ENCODE data around the gene LASP1. TPM values are rescaled to one million over a fixed set of nuclear protein-coding genes. Genes with fewer than 3 reads are reported as not detected.
"Not testable (repeated sequence)": the region's sequence is repeated elsewhere in the genome, so short reads cannot be mapped to it uniquely, and the experiment has no call there.

The LASP1 gene
- total RNA-seq, 1 experiment from 2014 or later: 59.3 TPM

DNA sequence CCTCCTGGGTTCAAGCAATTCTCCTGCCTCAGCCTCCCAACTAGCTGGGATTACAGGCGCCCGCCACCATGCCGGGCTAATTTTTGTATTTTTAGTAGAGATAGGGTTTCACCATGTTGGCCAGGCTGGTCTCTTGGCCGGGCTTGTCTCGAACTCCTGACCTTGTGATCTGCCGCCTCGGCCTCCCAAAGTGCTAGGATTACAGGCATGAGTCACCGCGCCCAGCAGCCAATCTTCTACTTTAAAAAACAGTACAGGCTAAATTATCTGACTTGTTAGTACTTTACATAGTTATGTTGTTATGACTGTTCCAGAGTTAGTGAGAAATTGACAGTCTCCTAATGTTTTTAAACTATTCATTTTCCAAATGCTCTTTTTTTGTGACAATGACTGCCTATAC is 64.1 kb downstream of the LASP1 start:
- DNase-seq; H4K20me1 ChIP-seq (ENCODE audit: insufficient read depth, low read depth, low read length); H3K36me3 ChIP-seq (ENCODE audit: insufficient read depth, low read length); H3K27ac ChIP-seq (ENCODE audit: low read length); H3K27me3 ChIP-seq (ENCODE audit: low read length); H3K9ac ChIP-seq (ENCODE audit: low read length); H3K4me1 ChIP-seq (ENCODE audit: low read length); H3K9me2 ChIP-seq (replicated peaks; ENCODE audit: insufficient read depth, low read length); H2AFZ ChIP-seq (ENCODE audit: low read length); H3K79me2 ChIP-seq (ENCODE audit: low read length); H3K4me3 ChIP-seq (ENCODE audit: low read length); H3K9me3 ChIP-seq (ENCODE audit: low read length); H3K4me2 ChIP-seq (ENCODE audit: low read depth, low read length, poor library complexity, severe bottlenecking): not testable (repeated sequence)

DNA sequence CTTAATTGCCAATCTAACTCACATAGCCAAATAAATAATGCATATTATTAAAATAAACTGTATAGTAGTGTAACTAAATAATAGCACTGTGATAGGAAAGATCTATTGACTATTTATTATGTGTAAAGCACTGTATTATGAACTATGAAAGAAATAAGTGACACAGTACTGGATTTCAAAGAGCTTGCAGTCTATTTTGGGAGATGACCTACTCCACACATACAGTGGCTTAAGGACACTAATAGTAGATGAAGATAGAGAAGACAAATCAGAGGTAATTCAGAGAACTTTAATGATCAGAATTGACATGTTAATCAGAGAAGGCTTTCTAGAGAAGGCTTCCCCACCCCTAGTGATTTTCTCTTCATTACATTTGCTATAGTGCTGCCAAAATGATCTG is 70.1 kb downstream of the LASP1 start:
- H3K4me1 ChIP-seq (ENCODE audit: low read length): no peaks in the 10 kb centered on the region
- no peak overlapping the region for H3K4me3 ChIP-seq (ENCODE audit: low read length)
- H3K9ac ChIP-seq (ENCODE audit: low read length): no peak overlapping the region
- no peaks in the 10 kb centered on the region for H3K79me2 ChIP-seq (ENCODE audit: low read length)
- DNase-seq: no peak
- H3K4me2 ChIP-seq (ENCODE audit: low read depth, low read length, poor library complexity, severe bottlenecking): no peak overlapping the region
- H4K20me1 ChIP-seq (ENCODE audit: insufficient read depth, low read depth, low read length): no peaks in the 10 kb centered on the region
- no peak overlapping the region for H2AFZ ChIP-seq (ENCODE audit: low read length)
- no peaks in the 10 kb centered on the region for H3K9me3 ChIP-seq (ENCODE audit: low read length)
- no peaks in the 10 kb centered on the region for H3K36me3 ChIP-seq (ENCODE audit: insufficient read depth, low read length)
- no peaks in the 10 kb centered on the region for H3K27me3 ChIP-seq (ENCODE audit: low read length)
- H3K9me2 ChIP-seq (replicated peaks; ENCODE audit: insufficient read depth, low read length): no peaks in the 10 kb centered on the region
- no peak overlapping the region for H3K27ac ChIP-seq (ENCODE audit: low read length)

DNA sequence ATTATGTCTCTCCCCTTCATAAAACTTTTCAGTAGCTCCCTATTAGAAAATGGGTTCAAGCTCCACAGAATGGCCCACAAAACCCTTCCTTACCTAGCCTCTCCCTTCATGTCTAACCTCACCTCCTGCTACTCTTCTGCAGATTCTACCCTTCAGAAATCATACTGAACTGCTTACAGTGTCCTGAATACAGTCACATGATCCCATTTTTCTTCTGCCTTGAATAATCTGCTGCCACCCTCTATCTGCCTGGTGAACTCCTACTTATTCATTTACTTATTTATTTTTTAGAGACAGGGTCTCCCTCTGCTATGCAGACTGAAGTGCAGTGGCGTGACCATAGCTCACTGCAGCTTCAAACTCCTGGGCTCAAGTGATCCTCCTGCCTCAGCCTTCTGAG is 70.5 kb downstream of the LASP1 start:
- no peaks in the 10 kb centered on the region for H3K79me2 ChIP-seq (ENCODE audit: low read length)
- H3K9ac ChIP-seq (ENCODE audit: low read length): no peak overlapping the region

DNA sequence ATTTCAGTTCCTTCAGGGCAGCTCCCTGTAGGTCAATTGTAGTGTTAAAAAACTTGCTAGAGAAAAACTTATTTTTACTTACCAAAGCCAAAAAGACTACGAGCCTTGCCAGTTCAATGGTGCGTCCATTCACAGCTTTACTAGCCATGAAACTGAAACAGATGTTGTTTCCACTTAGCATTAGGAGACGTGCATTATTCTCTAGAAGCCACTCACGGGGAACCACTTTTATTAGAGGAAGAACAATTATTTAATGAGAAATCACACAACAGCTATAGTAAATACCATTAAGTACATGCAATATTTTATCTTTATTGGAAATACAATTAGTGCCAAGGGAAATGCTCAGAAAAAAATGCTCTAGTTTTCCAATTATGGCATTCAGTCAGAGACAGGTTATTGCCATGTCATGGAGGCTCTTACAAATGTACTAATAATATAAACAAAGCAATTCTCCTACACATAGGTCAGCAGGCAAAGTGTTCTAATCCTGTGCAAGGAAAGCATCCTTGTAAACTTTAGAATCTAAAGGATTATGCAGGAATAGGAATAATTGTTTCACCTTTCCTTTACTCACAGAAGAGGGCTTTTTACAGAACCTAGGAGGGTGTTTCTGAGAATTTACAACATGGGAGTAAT is 73.0 kb downstream of the LASP1 start:
- no peaks in the 10 kb centered on the region for H3K36me3 ChIP-seq (ENCODE audit: insufficient read depth, low read length)
- no peaks in the 10 kb centered on the region for H3K79me2 ChIP-seq (ENCODE audit: low read length)
- H3K9ac ChIP-seq (ENCODE audit: low read length): no peak overlapping the region
- no peak overlapping the region for H3K4me2 ChIP-seq (ENCODE audit: low read depth, low read length, poor library complexity, severe bottlenecking)
- no peak for DNase-seq
- H4K20me1 ChIP-seq (ENCODE audit: insufficient read depth, low read depth, low read length): no peaks in the 10 kb centered on the region
- no peak overlapping the region for H3K4me3 ChIP-seq (ENCODE audit: low read length)
- no peaks in the 10 kb centered on the region for H3K9me2 ChIP-seq (replicated peaks; ENCODE audit: insufficient read depth, low read length)
- no peak overlapping the region for H2AFZ ChIP-seq (ENCODE audit: low read length)
- H3K27me3 ChIP-seq (ENCODE audit: low read length): no peaks in the 10 kb centered on the region
- no peaks in the 10 kb centered on the region for H3K9me3 ChIP-seq (ENCODE audit: low read length)
- no peaks in the 10 kb centered on the region for H3K4me1 ChIP-seq (ENCODE audit: low read length)
- no peak overlapping the region for H3K27ac ChIP-seq (ENCODE audit: low read length)

More for the DNA sequence above, 70.5 kb downstream of the LASP1 start:
- Histone ChIP-seq H2AFZ (ENCODE audit: low read length) (no peak overlapping the region), H3K4me2 (ENCODE audit: low read depth, low read length, poor library complexity, severe bottlenecking) (no peak overlapping the region), H3K4me1 (ENCODE audit: low read length) (no peaks in the 10 kb centered on the region), H3K36me3 (ENCODE audit: insufficient read depth, low read length) (no peaks in the 10 kb centered on the region), H3K9me3 (ENCODE audit: low read length) (no peaks in the 10 kb centered on the region), H3K4me3 (ENCODE audit: low read length) (no peak overlapping the region), H3K27me3 (ENCODE audit: low read length) (no peaks in the 10 kb centered on the region), H3K9me2 (replicated peaks; ENCODE audit: insufficient read depth, low read length) (no peaks in the 10 kb centered on the region), H3K27ac (ENCODE audit: low read length) (no peak overlapping the region), H4K20me1 (ENCODE audit: insufficient read depth, low read depth, low read length) (no peaks in the 10 kb centered on the region)
- no peak for DNase-seq

DNA sequence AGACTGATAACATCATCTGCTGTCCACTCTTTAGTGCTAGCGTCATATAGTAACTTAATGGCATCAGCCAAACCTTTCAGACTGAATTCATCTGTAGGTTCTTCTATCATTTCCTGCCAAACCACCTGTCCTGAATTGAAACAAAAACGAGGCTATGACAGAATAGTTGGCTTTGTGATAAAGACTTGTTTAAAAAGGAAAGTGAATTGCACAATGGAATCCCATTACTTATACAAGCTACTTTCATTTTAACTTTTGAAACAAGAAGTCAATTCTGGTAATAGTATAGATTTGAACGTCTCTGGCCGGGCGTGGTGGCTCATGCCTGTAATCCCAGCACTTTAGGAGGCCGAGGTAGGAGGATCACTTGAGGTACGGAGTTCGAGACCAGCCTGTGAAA is 73.7 kb downstream of the LASP1 start:
- Histone ChIP-seq H3K9ac (ENCODE audit: low read length) (no peak overlapping the region), H3K4me2 (ENCODE audit: low read depth, low read length, poor library complexity, severe bottlenecking) (no peak overlapping the region), H3K27me3 (ENCODE audit: low read length) (no peaks in the 10 kb centered on the region), H4K20me1 (ENCODE audit: insufficient read depth, low read depth, low read length) (no peaks in the 10 kb centered on the region), H3K4me1 (ENCODE audit: low read length) (no peaks in the 10 kb centered on the region), H3K4me3 (ENCODE audit: low read length) (no peak overlapping the region), H3K9me2 (replicated peaks; ENCODE audit: insufficient read depth, low read length) (no peaks in the 10 kb centered on the region), H3K36me3 (ENCODE audit: insufficient read depth, low read length) (no peaks in the 10 kb centered on the region), H3K27ac (ENCODE audit: low read length) (no peak overlapping the region), H3K79me2 (ENCODE audit: low read length) (no peaks in the 10 kb centered on the region), H2AFZ (ENCODE audit: low read length) (no peak overlapping the region), H3K9me3 (ENCODE audit: low read length) (no peaks in the 10 kb centered on the region)
- DNase-seq: no peak

DNA sequence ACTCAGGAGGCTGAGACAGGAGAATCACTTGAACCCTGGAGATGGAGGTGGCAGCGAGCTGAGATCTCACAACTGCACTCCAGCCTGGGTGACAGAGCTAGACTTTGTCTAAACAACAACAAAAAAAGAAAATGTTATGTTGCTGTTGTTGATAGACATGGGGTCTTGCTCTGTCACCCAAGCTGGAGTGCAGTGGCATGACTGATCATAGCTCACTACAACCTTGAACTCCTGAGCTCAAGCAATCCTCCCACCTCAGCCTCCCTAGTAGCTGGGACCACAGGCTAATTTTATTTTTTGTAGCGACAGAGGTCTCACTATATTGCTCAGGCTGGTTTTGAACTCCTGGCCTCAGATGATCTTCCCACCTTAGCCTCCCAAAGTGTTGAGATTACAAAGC is 77.3 kb downstream of the LASP1 start:
- H3K9me2 ChIP-seq (replicated peaks; ENCODE audit: insufficient read depth, low read length): no peaks in the 10 kb centered on the region
- no peak overlapping the region for H3K9ac ChIP-seq (ENCODE audit: low read length)
- no peaks in the 10 kb centered on the region for H3K27me3 ChIP-seq (ENCODE audit: low read length)
- no peaks in the 10 kb centered on the region for H3K9me3 ChIP-seq (ENCODE audit: low read length)
- H3K79me2 ChIP-seq (ENCODE audit: low read length): no peaks in the 10 kb centered on the region
- no peak overlapping the region for H2AFZ ChIP-seq (ENCODE audit: low read length)
- no peak for DNase-seq
- H3K27ac ChIP-seq (ENCODE audit: low read length): no peak overlapping the region
- no peak overlapping the region for H3K4me2 ChIP-seq (ENCODE audit: low read depth, low read length, poor library complexity, severe bottlenecking)
- H4K20me1 ChIP-seq (ENCODE audit: insufficient read depth, low read depth, low read length): no peaks in the 10 kb centered on the region
- no peaks in the 10 kb centered on the region for H3K4me1 ChIP-seq (ENCODE audit: low read length)
- H3K4me3 ChIP-seq (ENCODE audit: low read length): no peak overlapping the region
- no peaks in the 10 kb centered on the region for H3K36me3 ChIP-seq (ENCODE audit: insufficient read depth, low read length)

DNA sequence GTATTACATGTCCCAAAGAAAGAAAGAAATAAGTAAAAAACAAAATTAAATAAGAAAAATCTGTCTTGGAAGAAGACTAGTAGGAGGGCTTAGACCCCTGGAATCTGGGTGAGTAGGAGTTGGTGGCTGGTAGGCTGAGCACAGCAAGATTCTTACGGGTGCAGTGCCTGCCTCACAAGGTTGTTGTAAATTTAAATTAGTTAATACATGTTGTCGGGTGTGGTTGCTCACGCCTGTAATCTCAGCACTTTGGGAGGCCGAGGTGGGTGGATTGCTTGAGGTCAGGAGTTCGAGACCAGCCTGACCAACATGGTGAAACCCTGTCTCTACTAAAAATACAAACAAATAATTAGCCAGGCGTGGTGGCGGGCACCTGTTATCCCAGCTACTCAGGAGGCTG is 83.9 kb downstream of the LASP1 start:
- not testable (repeated sequence) for H3K79me2 ChIP-seq (ENCODE audit: low read length); H3K9me2 ChIP-seq (replicated peaks; ENCODE audit: insufficient read depth, low read length); H3K27ac ChIP-seq (ENCODE audit: low read length); H3K9me3 ChIP-seq (ENCODE audit: low read length); H3K27me3 ChIP-seq (ENCODE audit: low read length); DNase-seq; H4K20me1 ChIP-seq (ENCODE audit: insufficient read depth, low read depth, low read length); H3K9ac ChIP-seq (ENCODE audit: low read length); H3K4me2 ChIP-seq (ENCODE audit: low read depth, low read length, poor library complexity, severe bottlenecking); H3K4me3 ChIP-seq (ENCODE audit: low read length); H3K4me1 ChIP-seq (ENCODE audit: low read length); H2AFZ ChIP-seq (ENCODE audit: low read length); H3K36me3 ChIP-seq (ENCODE audit: insufficient read depth, low read length)

DNA sequence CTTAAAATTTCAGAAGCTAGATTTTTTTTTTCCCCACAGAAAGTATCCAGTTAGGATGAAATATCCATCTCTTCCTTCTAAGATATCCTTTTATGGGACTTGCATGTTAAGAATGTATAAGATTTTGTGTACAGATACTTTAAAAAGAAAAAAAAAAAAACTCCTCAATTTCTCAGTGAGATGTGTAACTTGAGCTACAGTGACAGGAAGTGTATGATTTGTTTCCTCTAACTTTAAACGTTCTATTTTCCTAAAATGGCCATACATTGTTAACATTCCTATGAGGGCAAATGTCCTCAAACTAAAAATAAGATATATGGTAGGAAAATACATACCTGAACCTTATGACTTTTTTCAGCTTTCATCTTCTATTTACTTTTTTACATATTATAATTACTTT is 88.5 kb downstream of the LASP1 start:
- Histone ChIP-seq H3K27ac (ENCODE audit: low read length) (no peak overlapping the region), H3K79me2 (ENCODE audit: low read length) (no peaks in the 10 kb centered on the region), H3K27me3 (ENCODE audit: low read length) (no peaks in the 10 kb centered on the region), H4K20me1 (ENCODE audit: insufficient read depth, low read depth, low read length) (no peaks in the 10 kb centered on the region), H3K36me3 (ENCODE audit: insufficient read depth, low read length) (no peaks in the 10 kb centered on the region), H2AFZ (ENCODE audit: low read length) (no peak overlapping the region), H3K4me3 (ENCODE audit: low read length) (no peak overlapping the region), H3K4me1 (ENCODE audit: low read length) (peaks cover 9% of the 10 kb centered on the region), H3K4me2 (ENCODE audit: low read depth, low read length, poor library complexity, severe bottlenecking) (no peak overlapping the region), H3K9me3 (ENCODE audit: low read length) (no peaks in the 10 kb centered on the region), H3K9me2 (replicated peaks; ENCODE audit: insufficient read depth, low read length) (no peaks in the 10 kb centered on the region), H3K9ac (ENCODE audit: low read length) (no peak overlapping the region)
- no peak for DNase-seq

DNA sequence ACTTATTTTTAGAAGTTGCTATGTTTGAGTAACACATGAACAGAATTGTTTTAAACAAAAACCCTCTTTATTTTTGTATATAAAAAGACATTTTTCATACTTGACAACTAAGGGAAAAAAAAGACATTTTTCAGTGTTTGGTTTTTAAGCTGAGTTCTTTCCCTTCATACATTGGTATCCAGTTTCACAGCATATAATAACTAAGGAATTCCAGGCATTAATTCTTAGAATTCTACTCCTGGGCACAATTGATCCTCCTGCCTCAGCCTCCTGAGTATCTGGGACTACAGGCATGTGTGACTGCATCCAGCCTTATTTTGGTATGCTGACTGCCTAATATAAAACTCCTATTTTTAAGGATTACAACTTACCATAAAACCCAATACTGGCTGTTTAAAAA is 88.9 kb downstream of the LASP1 start:
- H3K4me1 ChIP-seq (ENCODE audit: low read length): peaks cover 9% of the 10 kb centered on the region
- no peaks in the 10 kb centered on the region for H3K36me3 ChIP-seq (ENCODE audit: insufficient read depth, low read length)
- H3K9ac ChIP-seq (ENCODE audit: low read length): no peak overlapping the region
- H3K4me3 ChIP-seq (ENCODE audit: low read length): no peak overlapping the region
- H3K27me3 ChIP-seq (ENCODE audit: low read length): no peaks in the 10 kb centered on the region
- no peak overlapping the region for H3K27ac ChIP-seq (ENCODE audit: low read length)
- no peaks in the 10 kb centered on the region for H3K9me3 ChIP-seq (ENCODE audit: low read length)
- no peaks in the 10 kb centered on the region for H4K20me1 ChIP-seq (ENCODE audit: insufficient read depth, low read depth, low read length)
- H3K9me2 ChIP-seq (replicated peaks; ENCODE audit: insufficient read depth, low read length): no peaks in the 10 kb centered on the region
- DNase-seq: no peak
- no peak overlapping the region for H2AFZ ChIP-seq (ENCODE audit: low read length)
- H3K4me2 ChIP-seq (ENCODE audit: low read depth, low read length, poor library complexity, severe bottlenecking): no peak overlapping the region
- H3K79me2 ChIP-seq (ENCODE audit: low read length): no peaks in the 10 kb centered on the region
